CD14-positive monocyte (primary cell): ENCODE measurements around the gene FBXO28. TPM values are rescaled to one million over a fixed set of nuclear protein-coding genes. Genes with fewer than 3 reads are reported as not detected.

ENCODE experiments used
- DNase-seq, 3 donors: peaks; one replicate each; pipeline ENCODE4 v3.0.0-alpha.2; 2011 to 2022
- H2AFZ ChIP-seq: 2 replicates; pipeline ENCODE4 v1.6.0; 2012; ENCODE audit warnings: mild to moderate bottlenecking, low read depth, low read length, inconsistent platforms; ENCODE audit not compliant: insufficient read depth, poor library complexity, severe bottlenecking
- H3K27ac ChIP-seq, 2 donors: 1 replicate in 1 of 2; 2 replicates in 1 of 2; pipeline ENCODE4 v1.5.1; 2012 to 2013; ENCODE audit warnings: low read length in 2 of 2, control low read depth in 1 of 2, inconsistent platforms in 1 of 2, low read depth in 1 of 2, mild to moderate bottlenecking in 1 of 2
- H3K27me3 ChIP-seq, 2 donors: one replicate each; pipeline versions ENCODE4 v1.6.0 to v1.6.1; 2011 to 2013; ENCODE audit warnings: low read length in 2 of 2; ENCODE audit not compliant: control insufficient read depth in 2 of 2, insufficient read depth in 2 of 2
- H3K36me3 ChIP-seq, 2 donors: replicated peaks in 1 of 2; 1 replicate in 1 of 2; 2 replicates in 1 of 2; pipeline versions ENCODE4 v1.5.1 to v1.6.1; 2012 to 2013; ENCODE audit warnings: low read length in 2 of 2, control low read depth in 1 of 2, inconsistent platforms in 1 of 2, mild to moderate bottlenecking in 1 of 2; ENCODE audit not compliant: insufficient read depth in 2 of 2, control insufficient read depth in 1 of 2
- H3K4me1 ChIP-seq, 2 donors: 1 replicate in 1 of 2; 2 replicates in 1 of 2; pipeline versions ENCODE4 v1.5.1 to v1.6.1; 2012 to 2013; ENCODE audit warnings: low read length in 2 of 2, control low read depth in 1 of 2, inconsistent platforms in 1 of 2, mild to moderate bottlenecking in 1 of 2, moderate library complexity in 1 of 2; ENCODE audit not compliant: insufficient read depth in 2 of 2, control insufficient read depth in 1 of 2
- H3K4me2 ChIP-seq: replicated peaks from 2 replicates; pipeline ENCODE3; 2012; ENCODE audit warnings: low read length, moderate library complexity, mild to moderate bottlenecking; ENCODE audit not compliant: poor library complexity, severe bottlenecking; ENCODE audit errors: extremely low read depth
- H3K4me3 ChIP-seq, 3 experiments: fragments of 200-600 bp in 1 of 3; sonication (generic) in 1 of 3; replicated peaks in 1 of 3; 1 replicate in 2 of 3; 2 replicates in 1 of 3; pipeline ENCODE4 v1.5.1; 2011 to 2013; ENCODE audit warnings: low read length in 3 of 3, mild to moderate bottlenecking in 3 of 3, control low read depth in 2 of 3, low read depth in 2 of 3, inconsistent platforms in 1 of 3, moderate library complexity in 1 of 3
- H3K79me2 ChIP-seq: 2 replicates; pipeline ENCODE4 v1.6.0; 2012; ENCODE audit warnings: mild to moderate bottlenecking, control low read depth, inconsistent platforms, low read length, moderate library complexity; ENCODE audit not compliant: insufficient read depth
- H3K9ac ChIP-seq: 2 replicates; pipeline ENCODE4 v1.6.0; 2017; ENCODE audit warnings: low read length, mild to moderate bottlenecking; ENCODE audit not compliant: insufficient read depth, poor library complexity, severe bottlenecking
- H3K9me3 ChIP-seq, 2 donors: replicated peaks in 1 of 2; 1 replicate in 1 of 2; 2 replicates in 1 of 2; pipeline versions ENCODE4 v1.5.1 to v1.6.1; 2012 to 2013; ENCODE audit warnings: low read length in 2 of 2, control low read depth in 1 of 2; ENCODE audit not compliant: control insufficient read depth in 1 of 2, insufficient read depth in 1 of 2
- H4K20me1 ChIP-seq: 2 replicates; pipeline ENCODE4 v1.6.0; 2012; ENCODE audit warnings: mild to moderate bottlenecking, low read length, control low read depth, moderate library complexity; ENCODE audit not compliant: insufficient read depth
- H3K27ac Mint-ChIP-seq, 7 donors: one replicate each; pipeline ENCODE4 v1.8.0; 2020; ENCODE audit warnings: mild to moderate bottlenecking in 7 of 7, mixed read lengths in 7 of 7, moderate library complexity in 6 of 7, inconsistent platforms in 2 of 7
- H3K27me3 Mint-ChIP-seq, 3 donors: one replicate each; pipeline ENCODE4 v1.8.0; 2021 to 2022; ENCODE audit warnings: low read depth in 3 of 3, mild to moderate bottlenecking in 3 of 3, mixed read lengths in 3 of 3, moderate library complexity in 3 of 3, inconsistent platforms in 1 of 3
- H3K36me3 Mint-ChIP-seq, 2 donors: one replicate each; pipeline ENCODE4 v1.8.0; 2020; ENCODE audit warnings: mixed read lengths in 2 of 2, inconsistent platforms in 1 of 2, mild to moderate bottlenecking in 1 of 2
- H3K4me1 Mint-ChIP-seq: one replicate; pipeline ENCODE4 v1.8.0; 2020; ENCODE audit warnings: mild to moderate bottlenecking, mixed read lengths
- H3K4me3 Mint-ChIP-seq, 2 donors: one replicate each; pipeline ENCODE4 v1.8.0; 2020; ENCODE audit warnings: mild to moderate bottlenecking in 2 of 2, mixed read lengths in 2 of 2, moderate library complexity in 1 of 2
- H3K9me3 Mint-ChIP-seq, 7 donors: one replicate each; pipeline ENCODE4 v1.8.0; 2020 to 2022; ENCODE audit warnings: mixed read lengths in 7 of 7, mild to moderate bottlenecking in 6 of 7, moderate library complexity in 6 of 7, inconsistent platforms in 2 of 7
- WGBS: methylation state at CpG from one replicate; pipeline ENCODE4 v1.1.5; 2013; ENCODE audit warnings: missing lambda C conversion rate; ENCODE audit not compliant: insufficient coverage; 5-methylcytosine and 5-hydroxymethylcytosine counted together
- intact Hi-C, 2 donors: fragments of 100-400 bp; cut with micrococcal nuclease; formaldehyde crosslinking; loops; one replicate each; pipeline versions ENCODE4 v1.15.0 to v1.15.1; 2023
- polyA plus RNA-seq, 3 donors: library from polyadenylated mRNA; depleted of rRNA in 1 of 3; unstranded in 2 of 3; stranded (reverse) in 1 of 3; fragments of 300-500 nt in 2 of 3; fragments of >200 nt in 1 of 3; fragmentation: Illumina TruSeq in 2 of 3; gene quantifications; 1 replicate in 2 of 3; 2 replicates in 1 of 3; pipeline ENCODE4 v1.2.3, GENCODE V29; 2012 to 2021
- TF ChIP-seq, protein P1 (sequence below): fragments of 200-600 bp; IDR thresholded peaks from one replicate; pipeline ENCODE4 v1.8.0; 2022; ENCODE audit warnings: antibody characterized with exemption, mild to moderate bottlenecking

The FBXO28 gene
- polyA plus RNA-seq, 3 donors, result 12.9 to 15.8 (median 13.0) TPM

GRCh38 chr1:224133741-224134299 lies 19.9 kb downstream of the FBXO28 start:
- Histone ChIP-seq H3K27ac (no peak overlapping the region), H3K27me3 (no peaks in the 10 kb centered on the region), H4K20me1 (peaks cover 9% of the 10 kb centered on the region), H3K9me3 (no peaks in the 10 kb centered on the region), H3K9ac (no peak overlapping the region), H3K36me3 (peaks cover 57 to 92% of the 10 kb centered on the region in 2 donors), H2AFZ (no peak overlapping the region), H3K4me2 (no peak overlapping the region), H3K4me3 (no peak overlapping the region), H3K79me2 (peaks cover 4% of the 10 kb centered on the region), H3K4me1 (no peaks in the 10 kb centered on the region)
- WGBS, result no CpG with 5 or more reads among the region's 5 CpGs
- H3K4me3 Mint-ChIP-seq, result no peak overlapping the region
- no peaks in the 10 kb centered on the region for H3K27me3 Mint-ChIP-seq
- TF ChIP-seq, protein P1, sequence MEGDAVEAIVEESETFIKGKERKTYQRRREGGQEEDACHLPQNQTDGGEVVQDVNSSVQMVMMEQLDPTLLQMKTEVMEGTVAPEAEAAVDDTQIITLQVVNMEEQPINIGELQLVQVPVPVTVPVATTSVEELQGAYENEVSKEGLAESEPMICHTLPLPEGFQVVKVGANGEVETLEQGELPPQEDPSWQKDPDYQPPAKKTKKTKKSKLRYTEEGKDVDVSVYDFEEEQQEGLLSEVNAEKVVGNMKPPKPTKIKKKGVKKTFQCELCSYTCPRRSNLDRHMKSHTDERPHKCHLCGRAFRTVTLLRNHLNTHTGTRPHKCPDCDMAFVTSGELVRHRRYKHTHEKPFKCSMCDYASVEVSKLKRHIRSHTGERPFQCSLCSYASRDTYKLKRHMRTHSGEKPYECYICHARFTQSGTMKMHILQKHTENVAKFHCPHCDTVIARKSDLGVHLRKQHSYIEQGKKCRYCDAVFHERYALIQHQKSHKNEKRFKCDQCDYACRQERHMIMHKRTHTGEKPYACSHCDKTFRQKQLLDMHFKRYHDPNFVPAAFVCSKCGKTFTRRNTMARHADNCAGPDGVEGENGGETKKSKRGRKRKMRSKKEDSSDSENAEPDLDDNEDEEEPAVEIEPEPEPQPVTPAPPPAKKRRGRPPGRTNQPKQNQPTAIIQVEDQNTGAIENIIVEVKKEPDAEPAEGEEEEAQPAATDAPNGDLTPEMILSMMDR, result no peak
- DNase-seq, result no peak
- H3K36me3 Mint-ChIP-seq, result peaks cover 59 to 84% of the 10 kb centered on the region in 2 donors
- intact Hi-C loops, result no loop called here
- H3K27ac Mint-ChIP-seq, result no peak overlapping the region
- H3K9me3 Mint-ChIP-seq, result peaks cover 0 to 7% (median 0%) of the 10 kb centered on the region in 7 donors
- H3K4me1 Mint-ChIP-seq, result no peaks in the 10 kb centered on the region

DNA sequence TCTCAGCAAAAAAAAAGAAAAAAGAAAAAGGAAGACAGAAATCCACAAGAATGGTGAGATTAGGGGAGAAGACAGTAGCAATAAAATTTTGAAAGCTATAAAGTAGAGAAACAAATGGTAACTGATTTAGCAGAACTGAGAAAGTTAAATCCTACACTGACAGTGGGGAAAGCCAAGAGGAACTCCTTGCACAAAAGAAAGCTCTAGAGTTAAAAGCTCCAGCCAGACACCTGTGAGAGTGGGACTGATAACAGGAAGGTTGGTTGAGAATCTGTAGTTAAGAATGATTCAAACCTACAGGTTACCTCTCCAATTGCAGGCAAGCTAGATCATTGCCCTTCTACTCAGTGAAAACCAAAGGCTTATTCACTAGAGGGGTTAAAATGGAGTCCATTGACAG lies 23.6 kb downstream of the FBXO28 start:
- H2AFZ ChIP-seq, result no peak overlapping the region
- H3K36me3 ChIP-seq, result peaks cover 51 to 92% of the 10 kb centered on the region in 2 donors
- H3K4me3 ChIP-seq, result no peak overlapping the region
- no peak overlapping the region for H3K9ac ChIP-seq
- H3K9me3 Mint-ChIP-seq, result no peaks in the 10 kb centered on the region
- no peaks in the 10 kb centered on the region for H3K4me1 Mint-ChIP-seq
- H3K4me3 Mint-ChIP-seq, result no peak overlapping the region
- peaks cover 54 to 84% of the 10 kb centered on the region in 2 donors for H3K36me3 Mint-ChIP-seq
- H3K27me3 ChIP-seq, result no peaks in the 10 kb centered on the region
- H4K20me1 ChIP-seq, result peaks cover 4% of the 10 kb centered on the region
- DNase-seq, result no peak
- no peak overlapping the region for H3K27ac ChIP-seq
- H3K27me3 Mint-ChIP-seq, result no peaks in the 10 kb centered on the region
- no peaks in the 10 kb centered on the region for H3K79me2 ChIP-seq
- H3K4me2 ChIP-seq, result no peak overlapping the region
- no peaks in the 10 kb centered on the region for H3K4me1 ChIP-seq
- H3K9me3 ChIP-seq, result no peaks in the 10 kb centered on the region
- TF ChIP-seq, protein P1, result no peak
- H3K27ac Mint-ChIP-seq, result peak overlapping the region in 1 of 7 donors; percentile 61
- intact Hi-C loops, result no loop called here
